Uterus (tissue), 2 donors: ENCODE data around the gene LAMA5.

ENCODE experiments used
- CTCF ChIP-seq, 4 experiments: fragments of 200-600 bp in 2 of 4; fragments of 450-650 bp in 2 of 4; sonication (generic) in 2 of 4; IDR thresholded peaks; one replicate each; pipeline ENCODE4 v1.5.1; 2016 to 2019; ENCODE audit warnings: antibody characterized with exemption in 4 of 4, mild to moderate bottlenecking in 2 of 4, moderate library complexity in 1 of 4
- POLR2A ChIP-seq, 2 donors: fragments of 450-650 bp; IDR thresholded peaks; one replicate each; pipeline ENCODE4 v1.6.1; 2016; ENCODE audit warnings: antibody characterized with exemption in 2 of 2, mild to moderate bottlenecking in 1 of 2, moderate library complexity in 1 of 2

- TF ChIP-seq CTCF (IDR thresholded peaks at IDR 0.05) (no peak), POLR2A (IDR thresholded peaks at IDR 0.05) (no peak)
These were observed 85.0 kb downstream of the LAMA5 start for GRCh38 chr20:62282103-62282502.
